HEK293T (cell line): ENCODE results near the gene KCNG2.

Experiments used
- CTCF ChIA-PET: fragments of 350-600 bp; formaldehyde crosslinking; extraction: SDS; loops from one replicate; lab custom pipeline; 2021; ENCODE audit warnings: antibody characterized with exemption, inconsistent platforms; lab: Yijun Ruan, JAX
- POLR2A ChIA-PET: fragments of 350-600 bp; formaldehyde crosslinking; extraction: SDS; loops from one replicate; lab custom pipeline; 2020; ENCODE audit warnings: antibody characterized with exemption, inconsistent platforms; lab: Yijun Ruan, JAX
- DNase-seq: peaks from one replicate; pipeline ENCODE4 v3.0.0; 2012; ENCODE audit warnings: mixed read lengths; ENCODE audit errors: extremely low spot score
- ARNT ChIP-seq: fragments of 450-650 bp; IDR thresholded peaks from 2 replicates; pipeline ENCODE4 v1.6.1; 2017; ENCODE audit warnings: mild to moderate bottlenecking
- BHLHE40 ChIP-seq: fragments of 450-650 bp; IDR thresholded peaks from 2 replicates; pipeline ENCODE4 v1.6.1; 2016; ENCODE audit warnings: mild to moderate bottlenecking, moderate library complexity, borderline replicate concordance
- CTBP1 ChIP-seq: fragments of 450-650 bp; IDR thresholded peaks from 2 replicates; pipeline ENCODE4 v1.6.1; 2016; ENCODE audit warnings: borderline replicate concordance
- ELF4 ChIP-seq: fragments of 450-650 bp; IDR thresholded peaks from 2 replicates; pipeline ENCODE4 v1.6.1; 2017; ENCODE audit warnings: antibody characterized with exemption
- FOXA1 ChIP-seq: fragments of 450-650 bp; IDR thresholded peaks from 2 replicates; pipeline ENCODE4 v1.6.1; 2016; ENCODE audit warnings: mild to moderate bottlenecking
- FOXK2 ChIP-seq: fragments of 450-650 bp; IDR thresholded peaks from 2 replicates; pipeline ENCODE4 v1.6.1; 2016; ENCODE audit warnings: mild to moderate bottlenecking
- FOXM1 ChIP-seq: fragments of 450-650 bp; IDR thresholded peaks from 2 replicates; pipeline ENCODE4 v1.6.1; 2017; ENCODE audit warnings: mild to moderate bottlenecking, borderline replicate concordance
- HDGF ChIP-seq: fragments of 450-650 bp; IDR thresholded peaks from 2 replicates; pipeline ENCODE4 v1.6.1; 2017; ENCODE audit warnings: antibody characterized with exemption, borderline replicate concordance
- L3MBTL2 ChIP-seq: fragments of 450-650 bp; conservative IDR thresholded peaks from 2 replicates; pipeline ENCODE4 v1.6.1; 2016; ENCODE audit warnings: mild to moderate bottlenecking
- LEF1 ChIP-seq: fragments of 450-650 bp; IDR thresholded peaks from 2 replicates; pipeline ENCODE4 v1.6.1; 2017; ENCODE audit warnings: mild to moderate bottlenecking, borderline replicate concordance
- NFRKB ChIP-seq: fragments of 450-650 bp; IDR thresholded peaks from 2 replicates; pipeline ENCODE4 v1.6.1; 2016; ENCODE audit warnings: mild to moderate bottlenecking, moderate library complexity
- PKNOX1 ChIP-seq: fragments of 450-650 bp; IDR thresholded peaks from 2 replicates; pipeline ENCODE4 v1.6.1; 2016
- SP1 ChIP-seq: fragments of 450-650 bp; IDR thresholded peaks from 2 replicates; pipeline ENCODE4 v1.6.1; 2017
- SUZ12 ChIP-seq: fragments of 450-650 bp; IDR thresholded peaks from 2 replicates; pipeline ENCODE4 v1.6.1; 2016; ENCODE audit warnings: mild to moderate bottlenecking
- TARDBP ChIP-seq: fragments of 450-650 bp; IDR thresholded peaks from 2 replicates; pipeline ENCODE4 v1.6.1; 2016
- ZNF384 ChIP-seq: fragments of 450-650 bp; IDR thresholded peaks from 2 replicates; pipeline ENCODE4 v1.6.1; 2016

Gene KCNG2

GRCh38 chr18:79937103-79937860 is 139.5 kb downstream of the KCNG2 start:
- DNase-seq: no peak
- ChIA-PET POLR2A (no interaction called here), CTCF (no interaction called here)
- no peak for TF ChIP-seq HDGF
- TF ChIP-seq CTBP1: no peak
- no peak for TF ChIP-seq BHLHE40
- no peak for TF ChIP-seq ELF4
- TF ChIP-seq PKNOX1: no peak
- no peak for TF ChIP-seq TARDBP
- TF ChIP-seq NFRKB: no peak

DNA sequence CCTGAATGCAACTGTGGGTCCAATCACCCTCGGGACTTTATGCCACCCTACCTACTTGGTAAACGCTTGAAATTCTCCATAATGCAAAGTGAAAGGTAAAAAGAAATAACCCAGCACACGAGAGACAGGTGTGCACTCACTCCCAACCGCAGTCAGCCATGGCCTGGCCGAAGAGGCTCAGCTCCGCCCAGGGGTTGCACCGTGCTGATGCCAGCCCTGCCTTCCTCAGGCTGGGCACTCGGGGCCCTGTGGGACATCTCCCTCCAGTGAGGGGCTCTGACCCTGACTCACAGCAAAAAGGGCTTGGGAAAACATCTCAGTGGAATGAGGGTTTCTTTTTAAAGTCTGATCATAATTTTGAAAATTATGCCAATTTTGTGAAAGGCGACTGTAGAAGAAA is 140.5 kb downstream of the KCNG2 start:
- no peak for DNase-seq
- TF ChIP-seq ARNT (no peak), SP1 (no peak)

GRCh38 chr18:79939096-79939495 is 141.4 kb downstream of the KCNG2 start:
- DNase-seq: no peak
- CTCF ChIA-PET: no interaction called here
- POLR2A ChIA-PET: no interaction called here
- no peak for TF ChIP-seq FOXA1

More for the DNA sequence above, 140.5 kb downstream of the KCNG2 start:
- POLR2A ChIA-PET: no interaction called here
- CTCF ChIA-PET: no interaction called here

DNA sequence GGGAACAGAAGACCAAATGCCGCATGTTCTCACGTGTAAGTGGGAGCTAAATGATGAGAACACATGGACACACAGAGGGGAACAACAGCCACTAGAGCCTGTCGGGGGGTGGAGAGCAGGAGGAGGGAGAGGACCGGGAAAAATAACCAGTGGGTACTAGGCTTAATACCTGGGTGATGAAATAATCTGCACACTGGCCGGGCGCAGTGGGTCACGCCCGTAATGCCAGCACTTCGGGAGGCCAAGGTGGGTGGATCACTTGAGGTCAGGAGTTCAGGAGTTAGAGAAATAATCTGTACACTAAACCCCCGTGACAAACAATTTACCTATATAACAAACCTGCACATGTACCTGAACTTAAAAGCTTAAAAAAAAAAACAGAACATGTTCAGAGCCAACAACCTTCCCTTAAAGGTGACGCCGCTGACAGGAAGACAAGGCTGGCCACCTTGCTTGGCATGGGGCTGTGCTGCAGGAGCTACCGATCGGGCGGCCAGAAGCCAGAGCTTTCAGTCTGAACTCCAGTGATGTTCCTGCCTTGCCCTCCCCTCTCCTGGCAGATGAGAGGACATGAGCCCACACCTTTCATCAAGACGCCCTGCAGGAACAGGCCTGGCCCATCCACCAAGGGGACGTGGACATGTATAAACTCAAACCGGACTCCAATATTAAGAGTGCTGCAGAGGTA is 142.5 kb downstream of the KCNG2 start:
- POLR2A ChIA-PET: no interaction called here
- CTCF ChIA-PET: no interaction called here
- no peak for DNase-seq
- TF ChIP-seq HDGF (no peak), BHLHE40 (no peak), LEF1 (no peak)

- CTCF ChIA-PET: no interaction called here
- TF ChIP-seq FOXM1 (no peak), PKNOX1 (no peak), ARNT (no peak), FOXA1 (no peak), SUZ12 (no peak), LEF1 (no peak), ZNF384 (no peak), HDGF (no peak), SP1 (no peak), NFRKB (no peak), FOXK2 (no peak), ELF4 (no peak)
- POLR2A ChIA-PET: no interaction called here
- no peak for DNase-seq
Observed at GRCh38 chr18:79940814-79941472, 143.2 kb downstream of the KCNG2 start.

- no peak for TF ChIP-seq ELF4
- TF ChIP-seq SUZ12: no peak
- TF ChIP-seq FOXA1: no peak
- no peak for TF ChIP-seq CTBP1
- no peak for TF ChIP-seq ZNF384
- TF ChIP-seq SP1: no peak
- no peak for TF ChIP-seq PKNOX1
- TF ChIP-seq FOXM1: no peak
- TF ChIP-seq TARDBP: no peak
- TF ChIP-seq HDGF: no peak
- TF ChIP-seq FOXK2: no peak
- TF ChIP-seq L3MBTL2: no peak
- TF ChIP-seq NFRKB: no peak
- ChIA-PET POLR2A (interaction anchor here (1.7 kb wide), 1 partner anchor 9 kb away, joined by 3 read pairs; no protein-coding TSS in a partner anchor), CTCF (no interaction called here)
- DNase-seq: no peak
Observed at GRCh38 chr18:79941473-79942119, 143.9 kb downstream of the KCNG2 start.
